ENCODE data around the gene CITED4.

CITED4 gene

DNA sequence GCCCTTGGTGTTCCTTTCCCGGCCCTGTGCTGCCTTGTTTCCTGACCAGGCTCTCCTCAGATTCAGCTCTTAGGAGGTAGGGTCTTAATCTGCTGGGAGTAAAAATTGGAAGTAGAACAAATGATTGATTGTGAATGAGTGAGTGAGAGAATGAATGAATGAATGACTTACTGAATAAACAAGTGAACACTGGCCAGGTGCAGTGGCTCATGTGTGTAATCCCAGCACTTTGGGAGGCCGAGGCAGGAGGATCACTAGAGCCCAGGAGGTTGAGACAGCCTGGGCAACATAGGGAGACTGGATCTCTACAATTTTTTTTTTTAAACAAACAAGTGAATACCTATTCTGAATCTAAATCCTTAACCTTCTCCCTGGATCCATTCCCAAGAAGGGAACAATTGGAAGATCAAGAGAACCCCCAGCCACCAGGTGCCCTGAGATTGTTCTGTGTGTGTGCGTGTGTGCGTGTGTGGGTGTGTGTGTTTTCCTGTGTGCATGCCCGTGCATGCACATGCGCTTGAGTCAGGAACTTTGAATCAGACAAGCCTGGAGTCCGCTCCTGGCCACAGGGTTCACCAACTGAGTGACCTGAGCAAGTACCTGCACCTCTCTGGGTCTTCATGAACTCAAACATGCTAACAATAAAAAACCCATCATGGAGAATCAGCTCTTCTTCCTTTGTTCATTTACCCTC is 24.3 kb upstream of the CITED4 start:
- no peak for DNase-seq (ENCODE audit: low read depth in 2 of 2, low spot score in 1 of 2)

- no peak for DNase-seq (ENCODE audit: low read depth in 2 of 2, low spot score in 1 of 2)
These were observed 22.1 kb upstream of the CITED4 start for GRCh38 chr1:40884055-40884795.

GRCh38 chr1:40880813-40881549 is 18.8 kb upstream of the CITED4 start:
- no peak for DNase-seq (ENCODE audit: low read depth in 2 of 2, low spot score in 1 of 2)

- DNase-seq (ENCODE audit: low read depth in 2 of 2, low spot score in 1 of 2) = no peak
These were observed 17.5 kb upstream of the CITED4 start for GRCh38 chr1:40879482-40880175.

- DNase-seq (ENCODE audit: low read depth in 2 of 2, low spot score in 1 of 2) = no peak
These were observed 16.7 kb upstream of the CITED4 start for GRCh38 chr1:40878906-40879305.

GRCh38 chr1:40877698-40878097 is 15.5 kb upstream of the CITED4 start:
- peak in 1 of 2 donors; percentile 30 for DNase-seq (ENCODE audit: low read depth in 2 of 2, low spot score in 1 of 2)

GRCh38 chr1:40876891-40877290 is 14.7 kb upstream of the CITED4 start:
- no peak for DNase-seq (ENCODE audit: low read depth in 2 of 2, low spot score in 1 of 2)

GRCh38 chr1:40876436-40876761 is 14.2 kb upstream of the CITED4 start:
- no peak for DNase-seq (ENCODE audit: low read depth in 2 of 2, low spot score in 1 of 2)

DNA sequence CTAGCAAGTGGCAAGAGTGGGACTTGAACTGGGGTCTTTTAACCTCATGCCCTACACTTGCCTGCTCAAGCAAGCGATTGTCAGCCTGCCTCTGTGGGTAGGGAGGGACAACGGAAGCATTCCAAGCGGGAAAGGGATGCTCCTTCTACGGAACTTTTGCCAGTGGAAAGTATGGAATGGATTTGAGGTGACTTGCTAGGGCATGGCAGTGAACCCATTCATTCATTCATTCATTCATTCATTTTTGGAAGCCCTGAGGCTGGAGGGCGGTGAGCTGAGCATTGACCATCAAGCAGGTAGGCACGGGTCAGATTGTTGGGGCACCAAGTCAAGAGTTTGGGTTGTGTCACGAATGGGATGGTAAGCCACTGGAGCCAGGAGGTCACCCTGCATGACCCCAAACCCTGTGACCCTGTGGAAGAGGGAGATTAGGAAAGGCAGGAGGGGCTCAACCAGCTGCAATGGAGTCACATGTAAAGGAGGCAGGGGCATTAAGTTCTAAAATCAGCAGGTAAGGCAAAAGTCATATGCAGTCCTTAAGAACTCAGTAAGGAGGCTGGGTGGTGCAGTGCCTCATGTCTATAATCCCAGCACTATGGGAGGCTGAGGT is 11.8 kb upstream of the CITED4 start:
- DNase-seq (ENCODE audit: low read depth in 2 of 2, low spot score in 1 of 2) = no peak

DNA sequence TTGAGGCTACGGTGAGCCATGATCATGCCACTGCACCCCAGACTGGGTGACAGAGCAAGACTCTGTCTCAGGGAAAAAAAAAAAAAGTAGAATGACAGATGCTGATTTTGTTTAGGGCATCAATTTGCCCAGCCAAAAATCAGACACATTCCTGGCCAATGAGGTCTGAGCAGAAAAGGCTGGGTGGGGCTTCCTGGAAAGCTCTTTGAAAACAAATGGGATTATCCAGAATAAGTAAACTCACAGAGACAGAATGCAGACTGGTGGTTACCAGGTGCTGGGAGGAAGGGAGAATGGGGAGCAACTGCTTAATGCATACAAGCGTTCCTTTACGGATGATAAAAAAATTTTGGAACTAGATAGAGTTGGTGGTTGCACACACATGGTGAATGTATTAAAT is 10.1 kb upstream of the CITED4 start:
- no peak for DNase-seq (ENCODE audit: low read depth in 2 of 2, low spot score in 1 of 2)

GRCh38 chr1:40870135-40870728 is 8.1 kb upstream of the CITED4 start:
- DNase-seq (ENCODE audit: low read depth in 2 of 2, low spot score in 1 of 2) = no peak

DNA sequence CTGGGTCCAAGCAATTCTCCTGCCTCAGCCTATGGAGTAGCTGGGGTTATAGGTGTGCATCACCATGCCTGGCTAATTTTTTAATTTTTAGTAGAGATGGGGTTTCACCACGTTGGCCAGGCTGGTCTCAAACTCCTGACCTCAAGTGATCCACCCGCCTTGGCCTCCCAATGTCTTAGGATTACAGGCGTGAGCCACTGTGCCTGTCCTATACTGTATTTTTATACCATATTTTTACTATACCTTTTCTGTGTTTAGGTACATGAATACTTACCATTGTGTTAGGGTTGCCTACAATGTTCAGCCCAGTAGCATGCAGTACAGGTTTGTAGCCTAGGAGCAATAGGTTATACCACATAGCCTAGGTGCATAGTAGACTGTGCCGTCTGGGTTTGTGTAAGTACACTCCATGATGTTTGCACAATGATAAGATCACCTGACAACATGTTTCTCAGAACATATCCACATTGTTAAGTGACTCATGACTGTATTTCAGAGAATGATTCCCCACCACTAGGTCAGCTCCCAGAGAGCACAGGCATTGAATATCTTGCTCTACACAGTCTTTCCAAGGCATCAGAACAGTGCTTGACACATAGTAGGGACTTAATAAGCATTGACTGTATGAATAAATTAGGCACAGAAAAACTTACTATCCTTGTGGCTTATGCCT is 6.0 kb upstream of the CITED4 start:
- DNase-seq (ENCODE audit: low read depth in 2 of 2, low spot score in 1 of 2) = no peak

- DNase-seq (ENCODE audit: low read depth in 2 of 2, low spot score in 1 of 2) = no peak
These were observed 749 bp downstream of the CITED4 start for GRCh38 chr1:40861224-40862003.

GRCh38 chr1:40860706-40861223 is 1.4 kb downstream of the CITED4 start:
- DNase-seq (ENCODE audit: low read depth in 2 of 2, low spot score in 1 of 2) = no peak

DNA sequence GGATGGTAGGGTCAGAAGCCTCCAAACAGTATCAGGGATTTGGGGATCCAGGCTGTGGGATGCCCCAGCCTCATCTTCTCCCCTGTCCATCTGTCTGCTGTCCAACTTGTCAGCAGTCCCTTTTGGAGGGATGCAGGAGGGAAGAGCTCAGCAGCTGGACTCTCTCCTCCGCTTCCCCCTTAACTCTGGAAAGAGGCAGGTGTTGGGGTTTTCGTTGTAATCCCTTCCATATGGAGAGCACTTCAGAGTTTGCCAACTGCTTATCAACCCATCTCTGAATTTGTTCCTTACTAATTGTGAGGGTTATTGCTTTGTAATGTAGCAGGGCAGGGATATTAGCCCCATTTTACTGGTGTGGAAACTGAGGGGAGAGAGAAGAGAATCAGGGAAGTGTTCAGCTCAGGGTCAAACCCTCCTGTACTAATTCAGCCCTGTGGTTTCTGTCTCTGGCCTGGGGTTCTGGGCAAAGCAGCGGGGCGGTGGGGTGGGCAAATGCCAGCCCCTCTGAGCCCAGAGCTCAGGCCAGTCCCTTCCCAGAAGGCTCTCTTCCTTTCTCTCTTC is 3.2 kb downstream of the CITED4 start:
- DNase-seq (ENCODE audit: low read depth in 2 of 2, low spot score in 1 of 2) = no peak

DNA sequence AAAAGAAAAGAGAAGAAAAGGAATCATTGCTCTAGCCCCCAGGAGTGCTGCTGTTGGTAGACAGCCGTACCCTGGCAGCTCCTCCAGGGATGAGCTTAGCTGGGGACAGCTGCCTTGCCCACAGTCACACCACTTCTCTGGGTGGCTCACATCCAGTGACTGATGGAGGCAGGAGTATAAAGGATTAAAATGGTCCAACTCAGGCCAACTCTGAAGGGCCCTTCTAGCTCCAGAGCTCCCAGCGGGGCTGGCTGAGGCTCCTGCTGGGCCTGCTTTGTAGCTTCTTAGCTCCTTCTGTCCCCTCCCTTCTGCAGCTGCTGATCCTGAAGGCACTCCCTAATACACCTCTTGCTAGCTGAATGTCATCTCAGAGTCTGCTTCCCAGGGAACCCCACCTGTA is 4.4 kb downstream of the CITED4 start:
- no peak for DNase-seq (ENCODE audit: low read depth in 2 of 2, low spot score in 1 of 2)

DNA sequence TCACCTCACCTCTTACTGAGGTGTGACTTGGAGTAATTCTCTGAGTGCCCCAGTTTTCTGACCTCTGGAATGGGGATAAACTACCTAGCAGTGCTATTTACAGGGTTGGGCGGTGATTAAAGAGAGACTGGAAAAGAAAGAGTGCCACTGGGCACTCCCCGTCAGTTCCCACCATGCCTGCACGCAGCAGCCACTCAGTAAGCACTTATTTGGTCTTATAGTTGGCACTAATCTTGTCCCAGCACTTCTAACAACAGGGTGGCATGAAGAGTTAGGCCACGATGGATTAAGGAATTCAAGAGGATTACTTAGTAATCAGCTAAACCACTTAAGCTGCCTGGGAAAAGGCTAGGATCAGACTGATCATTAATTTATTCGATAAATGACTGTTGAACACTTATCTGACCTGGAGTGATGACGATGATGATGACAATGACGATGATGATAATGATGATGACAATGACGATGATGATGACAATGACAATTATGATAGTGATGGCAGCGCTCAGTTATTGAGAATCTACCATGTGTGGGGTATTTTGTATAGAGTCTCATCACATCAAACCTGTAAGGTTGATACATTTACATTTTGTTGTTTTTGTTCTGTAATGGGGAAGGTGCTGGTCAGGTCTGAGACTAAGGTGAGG is 5.4 kb downstream of the CITED4 start:
- no peak for DNase-seq (ENCODE audit: low read depth in 2 of 2, low spot score in 1 of 2)

DNA sequence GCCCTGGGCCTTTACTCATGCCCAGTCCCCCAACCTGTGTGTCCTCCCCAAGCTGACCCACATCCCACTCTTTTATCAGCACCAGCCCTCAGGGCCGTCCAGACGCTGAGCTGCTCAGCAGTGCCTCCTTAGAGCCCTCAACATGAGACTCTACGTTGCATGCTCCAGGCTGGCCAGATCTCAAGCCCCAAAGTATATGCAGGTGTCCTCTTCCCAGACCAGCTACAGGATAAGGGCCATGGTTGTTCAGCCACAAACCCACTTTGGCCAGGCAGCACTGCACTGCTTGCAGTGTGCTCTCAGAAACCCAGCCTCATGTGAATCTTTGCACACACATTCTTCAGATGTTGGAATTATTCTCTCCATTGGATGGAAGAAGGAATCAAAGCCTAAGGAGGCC is 6.0 kb downstream of the CITED4 start:
- no peak for DNase-seq (ENCODE audit: low read depth in 2 of 2, low spot score in 1 of 2)

DNA sequence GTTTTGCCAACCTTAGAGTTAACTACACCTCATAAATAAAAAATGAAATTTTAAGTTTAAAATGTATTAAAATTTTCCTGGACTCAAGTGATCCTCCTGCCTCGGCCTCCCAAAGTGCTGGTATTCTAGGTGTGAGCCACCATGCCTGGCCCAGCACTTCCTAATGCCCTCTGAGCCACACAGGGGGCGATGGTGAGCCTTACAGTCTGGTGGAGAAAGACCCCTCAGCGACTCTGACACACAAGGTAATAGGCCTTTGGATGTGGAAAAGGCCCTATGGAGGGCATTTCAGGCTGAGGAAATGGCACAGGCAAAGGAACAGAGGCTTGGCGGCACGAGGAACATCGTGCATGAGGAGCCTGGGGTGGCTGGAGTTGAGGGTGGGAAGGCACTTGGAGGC is 6.7 kb downstream of the CITED4 start:
- DNase-seq (ENCODE audit: low read depth in 2 of 2, low spot score in 1 of 2) = no peak
